ENCODE measurements around the gene TSHZ3.

The TSHZ3 gene

DNA sequence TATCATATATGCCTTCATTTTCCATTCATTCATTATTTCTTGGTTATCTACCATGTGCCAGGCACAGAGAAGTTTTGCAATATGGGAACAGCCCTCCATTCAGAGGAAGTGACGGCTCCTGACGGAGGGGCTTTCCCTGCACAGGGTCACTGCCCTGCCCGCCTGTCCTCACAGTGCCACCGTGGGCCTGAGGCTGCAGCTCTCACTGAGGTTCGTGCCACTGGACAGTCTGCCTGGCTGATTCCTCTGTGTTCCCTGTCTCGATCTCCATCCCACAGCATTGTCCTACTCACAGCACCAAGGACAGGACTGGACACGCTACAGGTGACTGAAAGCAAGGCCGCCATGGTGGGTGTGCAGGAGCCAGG lies 92.7 kb downstream of the TSHZ3 start:
- peaks cover 62% of the 10 kb centered on the region for H3K4me1 Mint-ChIP-seq
- no peak overlapping the region for H3K27ac Mint-ChIP-seq
- no peaks in the 10 kb centered on the region for H3K36me3 Mint-ChIP-seq (ENCODE audit: low read depth)
- peaks cover 24% of the 10 kb centered on the region for H3K27me3 Mint-ChIP-seq (ENCODE audit: low read depth, poor library complexity)
- no peak for DNase-seq
- no peak overlapping the region for H3K4me3 Mint-ChIP-seq
- no peaks in the 10 kb centered on the region for H3K9me3 Mint-ChIP-seq
- TF ChIP-seq, protein P1, sequence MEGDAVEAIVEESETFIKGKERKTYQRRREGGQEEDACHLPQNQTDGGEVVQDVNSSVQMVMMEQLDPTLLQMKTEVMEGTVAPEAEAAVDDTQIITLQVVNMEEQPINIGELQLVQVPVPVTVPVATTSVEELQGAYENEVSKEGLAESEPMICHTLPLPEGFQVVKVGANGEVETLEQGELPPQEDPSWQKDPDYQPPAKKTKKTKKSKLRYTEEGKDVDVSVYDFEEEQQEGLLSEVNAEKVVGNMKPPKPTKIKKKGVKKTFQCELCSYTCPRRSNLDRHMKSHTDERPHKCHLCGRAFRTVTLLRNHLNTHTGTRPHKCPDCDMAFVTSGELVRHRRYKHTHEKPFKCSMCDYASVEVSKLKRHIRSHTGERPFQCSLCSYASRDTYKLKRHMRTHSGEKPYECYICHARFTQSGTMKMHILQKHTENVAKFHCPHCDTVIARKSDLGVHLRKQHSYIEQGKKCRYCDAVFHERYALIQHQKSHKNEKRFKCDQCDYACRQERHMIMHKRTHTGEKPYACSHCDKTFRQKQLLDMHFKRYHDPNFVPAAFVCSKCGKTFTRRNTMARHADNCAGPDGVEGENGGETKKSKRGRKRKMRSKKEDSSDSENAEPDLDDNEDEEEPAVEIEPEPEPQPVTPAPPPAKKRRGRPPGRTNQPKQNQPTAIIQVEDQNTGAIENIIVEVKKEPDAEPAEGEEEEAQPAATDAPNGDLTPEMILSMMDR (IDR thresholded peaks at IDR 0.05): no peak

DNA sequence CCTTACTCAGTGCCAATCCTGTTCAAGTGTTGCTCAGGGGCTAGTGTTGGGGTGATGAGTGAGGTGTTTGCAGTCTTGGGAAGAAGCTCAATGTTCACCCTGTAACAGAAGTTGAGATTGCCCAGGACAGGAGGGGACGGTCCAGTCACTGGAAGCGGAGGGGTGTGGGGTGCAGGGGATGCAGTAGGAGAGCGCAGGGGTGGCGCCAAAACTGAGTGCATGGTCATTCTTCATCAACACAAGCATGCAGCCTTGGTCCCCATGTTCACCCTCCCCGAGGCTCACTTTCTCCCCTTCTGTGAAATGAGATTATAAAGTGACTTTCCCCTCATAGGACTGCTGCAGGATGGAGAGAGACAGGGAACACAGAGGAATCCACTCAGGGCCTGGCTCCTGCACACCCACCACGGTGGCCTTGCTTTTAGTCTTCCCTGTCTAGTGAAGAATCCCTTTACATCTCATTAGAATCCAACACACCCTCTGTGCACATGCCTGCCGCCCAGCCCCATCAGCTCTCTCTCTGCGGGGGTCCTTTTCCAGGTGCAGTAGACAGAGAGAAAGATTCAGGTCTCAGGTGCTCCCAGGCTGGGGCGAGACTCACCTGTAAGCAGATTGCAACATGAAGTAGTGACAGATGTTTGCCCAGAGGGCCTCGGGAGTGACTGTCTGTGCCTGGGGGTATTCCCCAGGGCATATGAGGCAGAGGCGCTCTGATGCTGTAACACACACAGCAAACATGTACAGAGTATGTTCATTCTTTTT lies 93.2 kb downstream of the TSHZ3 start:
- Mint-ChIP-seq H3K4me3 (no peak overlapping the region), H3K36me3 (ENCODE audit: low read depth) (no peaks in the 10 kb centered on the region), H3K9me3 (no peaks in the 10 kb centered on the region), H3K27ac (no peak overlapping the region), H3K27me3 (ENCODE audit: low read depth, poor library complexity) (peaks cover 24% of the 10 kb centered on the region), H3K4me1 (peaks cover 56% of the 10 kb centered on the region)
- TF ChIP-seq, protein P1 (IDR thresholded peaks at IDR 0.05): no peak
- no peak for DNase-seq

DNA sequence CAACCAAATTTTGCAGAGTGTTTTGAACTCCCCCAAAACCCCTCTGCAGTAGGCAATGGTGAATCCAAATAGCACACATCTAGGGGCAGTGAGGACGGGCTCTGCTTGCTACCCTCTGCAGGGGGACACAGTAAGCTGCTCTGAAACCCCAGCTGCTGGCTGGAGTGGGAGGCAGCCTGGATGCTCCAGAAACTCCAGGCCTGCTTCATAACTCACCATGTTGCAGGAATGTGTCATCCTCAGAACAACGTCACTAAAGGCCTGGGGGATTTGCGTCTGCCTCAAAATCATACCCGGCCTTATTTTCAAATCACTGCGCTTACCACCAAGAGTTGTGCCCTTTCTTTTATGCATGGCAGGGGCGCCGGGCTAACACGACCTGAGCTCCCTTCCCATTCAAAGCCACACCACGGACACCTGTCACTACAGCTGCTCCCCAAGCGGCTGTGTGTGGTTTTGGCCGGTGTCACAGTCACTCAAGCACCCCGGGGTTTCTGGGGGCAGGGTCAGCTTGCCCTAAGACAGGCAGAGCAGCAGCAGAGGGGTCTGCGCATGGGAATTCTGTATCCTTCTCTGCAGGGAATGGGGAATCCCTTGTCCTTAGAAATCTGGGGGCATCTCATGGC lies 93.9 kb downstream of the TSHZ3 start:
- Mint-ChIP-seq H3K4me3 (no peak overlapping the region), H3K9me3 (no peaks in the 10 kb centered on the region), H3K27me3 (ENCODE audit: low read depth, poor library complexity) (peaks cover 21% of the 10 kb centered on the region), H3K36me3 (ENCODE audit: low read depth) (no peaks in the 10 kb centered on the region), H3K27ac (no peak overlapping the region), H3K4me1 (peaks cover 55% of the 10 kb centered on the region)
- TF ChIP-seq, protein P1 (IDR thresholded peaks at IDR 0.05): no peak
- DNase-seq: no peak

DNA sequence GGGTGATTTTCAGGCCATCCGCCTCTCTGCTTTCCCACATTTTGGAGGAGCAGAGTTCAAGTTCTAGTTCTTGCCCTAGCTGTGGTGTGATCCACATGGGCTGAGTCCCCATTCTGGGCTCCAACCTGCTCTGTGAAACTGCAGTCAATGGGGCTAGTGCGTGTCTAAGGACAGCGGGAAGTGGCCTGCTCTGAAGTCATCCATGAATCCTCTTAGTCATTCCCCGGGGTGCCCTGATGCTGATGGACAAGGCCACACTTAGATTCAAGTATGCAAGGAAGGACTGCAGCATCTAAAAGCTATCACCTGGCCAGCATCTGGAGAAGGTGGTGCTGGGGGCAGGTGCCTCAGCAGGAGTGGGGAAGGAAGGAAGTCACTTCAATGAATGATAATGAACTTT lies 94.6 kb downstream of the TSHZ3 start:
- Mint-ChIP-seq H3K4me1 (peaks cover 53% of the 10 kb centered on the region), H3K36me3 (ENCODE audit: low read depth) (no peaks in the 10 kb centered on the region), H3K27ac (no peak overlapping the region), H3K4me3 (no peak overlapping the region), H3K27me3 (ENCODE audit: low read depth, poor library complexity) (peaks cover 21% of the 10 kb centered on the region), H3K9me3 (no peaks in the 10 kb centered on the region)
- no peak for DNase-seq
- TF ChIP-seq, protein P1 (IDR thresholded peaks at IDR 0.05): no peak

DNA sequence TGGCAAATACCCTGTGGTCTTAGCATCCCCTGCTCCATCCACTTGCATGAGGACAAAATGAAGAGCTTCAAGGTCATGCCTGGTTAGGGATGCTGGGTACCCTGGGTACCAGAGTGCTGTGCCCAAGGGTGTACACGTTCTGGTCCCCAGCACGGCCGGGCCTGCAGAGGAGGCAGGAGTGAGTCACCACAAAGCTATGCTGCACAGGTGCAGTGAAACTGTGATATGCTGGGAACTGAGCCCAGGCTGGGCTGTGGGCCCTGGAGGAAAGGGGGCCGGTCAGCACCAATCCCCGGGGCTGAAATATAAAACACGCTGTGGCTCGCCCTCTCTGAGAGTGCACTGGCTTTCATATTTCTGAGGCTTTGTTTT lies 95.1 kb downstream of the TSHZ3 start:
- Mint-ChIP-seq H3K4me1 (peaks cover 49% of the 10 kb centered on the region), H3K27ac (no peak overlapping the region), H3K4me3 (no peak overlapping the region), H3K27me3 (ENCODE audit: low read depth, poor library complexity) (peaks cover 22% of the 10 kb centered on the region), H3K36me3 (ENCODE audit: low read depth) (no peaks in the 10 kb centered on the region), H3K9me3 (no peaks in the 10 kb centered on the region)
- TF ChIP-seq, protein P1 (IDR thresholded peaks at IDR 0.05): no peak
- DNase-seq: no peak
